ENCODE results near the gene P3H2.
A peak's percentile ranks its signal among the peaks of the same experiment; 100 is the strongest.

The P3H2 gene

GRCh38 chr3:190063490-190063889, 57.2 kb downstream of the P3H2 start:
- Mint-ChIP-seq H3K4me1 (peaks cover 38% of the 10 kb centered on the region), H3K9me3 (no peaks in the 10 kb centered on the region), H3K36me3 (ENCODE audit: low read depth) (peaks cover 15% of the 10 kb centered on the region), H3K4me3 (no peak overlapping the region), H3K27ac (peak overlapping the region; percentile 83 to 94 (median 91)), H3K27me3 (ENCODE audit: low read depth) (no peaks in the 10 kb centered on the region)
- TF ChIP-seq, protein P1, sequence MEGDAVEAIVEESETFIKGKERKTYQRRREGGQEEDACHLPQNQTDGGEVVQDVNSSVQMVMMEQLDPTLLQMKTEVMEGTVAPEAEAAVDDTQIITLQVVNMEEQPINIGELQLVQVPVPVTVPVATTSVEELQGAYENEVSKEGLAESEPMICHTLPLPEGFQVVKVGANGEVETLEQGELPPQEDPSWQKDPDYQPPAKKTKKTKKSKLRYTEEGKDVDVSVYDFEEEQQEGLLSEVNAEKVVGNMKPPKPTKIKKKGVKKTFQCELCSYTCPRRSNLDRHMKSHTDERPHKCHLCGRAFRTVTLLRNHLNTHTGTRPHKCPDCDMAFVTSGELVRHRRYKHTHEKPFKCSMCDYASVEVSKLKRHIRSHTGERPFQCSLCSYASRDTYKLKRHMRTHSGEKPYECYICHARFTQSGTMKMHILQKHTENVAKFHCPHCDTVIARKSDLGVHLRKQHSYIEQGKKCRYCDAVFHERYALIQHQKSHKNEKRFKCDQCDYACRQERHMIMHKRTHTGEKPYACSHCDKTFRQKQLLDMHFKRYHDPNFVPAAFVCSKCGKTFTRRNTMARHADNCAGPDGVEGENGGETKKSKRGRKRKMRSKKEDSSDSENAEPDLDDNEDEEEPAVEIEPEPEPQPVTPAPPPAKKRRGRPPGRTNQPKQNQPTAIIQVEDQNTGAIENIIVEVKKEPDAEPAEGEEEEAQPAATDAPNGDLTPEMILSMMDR (IDR thresholded peaks at IDR 0.05; ENCODE audit: unreplicated experiment in 3 of 3) = no peak

DNA sequence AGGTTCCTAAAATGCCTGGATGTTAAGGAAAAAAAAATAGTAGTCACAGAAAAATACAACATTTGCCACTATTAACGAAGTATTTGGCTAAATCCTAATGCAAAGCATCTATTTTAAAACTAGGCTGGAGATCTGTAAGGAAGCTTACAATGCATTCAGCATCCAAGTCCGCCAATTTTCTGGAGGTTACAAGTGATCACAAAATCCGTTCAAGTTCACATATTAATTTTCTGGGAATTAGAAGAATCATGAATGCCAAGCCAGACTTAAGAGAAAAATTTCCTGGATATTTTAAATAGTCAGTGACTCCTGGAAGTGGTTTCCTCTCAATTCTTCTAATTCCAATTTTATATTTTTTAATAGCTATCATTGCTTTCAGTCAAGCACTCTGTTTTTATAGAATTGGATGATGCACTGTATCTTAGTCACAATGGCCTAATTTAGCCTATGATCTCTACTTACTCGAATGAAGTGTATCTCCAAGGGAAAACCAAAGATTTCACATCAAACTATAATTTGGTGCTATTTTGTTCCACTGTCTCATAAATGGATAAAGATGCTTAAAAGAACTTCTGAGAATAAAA, 60.4 kb downstream of the P3H2 start:
- peaks cover 68% of the 10 kb centered on the region for H3K4me1 Mint-ChIP-seq
- H3K27ac Mint-ChIP-seq = peak overlapping the region; percentile 93
- no peaks in the 10 kb centered on the region for H3K27me3 Mint-ChIP-seq (ENCODE audit: low read depth)
- peaks cover 7% of the 10 kb centered on the region for H3K36me3 Mint-ChIP-seq (ENCODE audit: low read depth)
- TF ChIP-seq, protein P1 (IDR thresholded peaks at IDR 0.05; ENCODE audit: unreplicated experiment in 3 of 3) = no peak
- H3K4me3 Mint-ChIP-seq = no peak overlapping the region
- H3K9me3 Mint-ChIP-seq = no peaks in the 10 kb centered on the region

- Mint-ChIP-seq H3K4me3 (peak overlapping the region in 1 of 3 experiments; percentile 39), H3K27me3 (ENCODE audit: low read depth) (no peaks in the 10 kb centered on the region), H3K4me1 (peaks cover 74% of the 10 kb centered on the region), H3K36me3 (ENCODE audit: low read depth) (peaks cover 8% of the 10 kb centered on the region), H3K9me3 (no peaks in the 10 kb centered on the region), H3K27ac (peak overlapping the region; percentile 93)
- TF ChIP-seq, protein P1 (IDR thresholded peaks at IDR 0.05; ENCODE audit: unreplicated experiment in 3 of 3) = no peak
These were observed 61.5 kb downstream of the P3H2 start for GRCh38 chr3:190059242-190059590.

DNA sequence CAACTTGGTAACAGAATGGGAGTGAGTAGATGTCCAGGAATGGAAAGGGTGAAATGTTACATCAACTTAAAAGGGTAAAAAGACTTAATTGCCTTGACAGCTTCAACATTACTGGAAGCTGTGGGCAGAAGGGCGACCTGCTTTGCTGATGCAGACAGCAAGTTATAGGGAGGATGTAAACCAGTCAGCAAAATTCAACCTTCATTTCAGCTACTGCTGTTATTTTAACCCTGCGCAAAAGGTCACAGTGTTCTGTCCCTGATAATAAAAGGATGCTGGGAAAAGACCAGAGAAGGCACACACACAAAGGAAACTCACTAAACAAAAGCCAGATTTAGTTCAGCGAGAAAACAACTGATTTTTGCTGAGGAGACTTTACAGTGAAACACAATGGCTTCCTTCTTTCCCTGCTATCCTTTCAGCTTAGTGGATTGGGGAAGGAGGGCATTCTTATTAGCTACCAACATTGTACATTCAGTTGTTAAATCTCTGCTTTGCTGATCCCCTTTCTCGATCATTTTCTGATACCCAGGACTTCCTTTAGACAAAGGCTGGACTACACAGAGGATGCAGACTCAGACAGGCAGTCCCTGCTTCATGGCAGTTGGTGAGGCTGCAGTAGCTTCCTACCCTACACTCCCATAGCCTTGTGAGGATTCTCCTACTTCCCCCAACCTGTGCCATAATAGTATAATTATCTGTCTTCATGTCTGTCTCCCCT, 62.0 kb downstream of the P3H2 start:
- H3K9me3 Mint-ChIP-seq = no peaks in the 10 kb centered on the region
- TF ChIP-seq, protein P1 (IDR thresholded peaks at IDR 0.05; ENCODE audit: unreplicated experiment in 3 of 3) = no peak
- H3K27me3 Mint-ChIP-seq (ENCODE audit: low read depth) = no peaks in the 10 kb centered on the region
- H3K4me1 Mint-ChIP-seq = peaks cover 77% of the 10 kb centered on the region
- peaks cover 10% of the 10 kb centered on the region for H3K36me3 Mint-ChIP-seq (ENCODE audit: low read depth)
- H3K27ac Mint-ChIP-seq = peak overlapping the region; percentile 93
- H3K4me3 Mint-ChIP-seq = peak overlapping the region; percentile 3 to 39 (median 20)

DNA sequence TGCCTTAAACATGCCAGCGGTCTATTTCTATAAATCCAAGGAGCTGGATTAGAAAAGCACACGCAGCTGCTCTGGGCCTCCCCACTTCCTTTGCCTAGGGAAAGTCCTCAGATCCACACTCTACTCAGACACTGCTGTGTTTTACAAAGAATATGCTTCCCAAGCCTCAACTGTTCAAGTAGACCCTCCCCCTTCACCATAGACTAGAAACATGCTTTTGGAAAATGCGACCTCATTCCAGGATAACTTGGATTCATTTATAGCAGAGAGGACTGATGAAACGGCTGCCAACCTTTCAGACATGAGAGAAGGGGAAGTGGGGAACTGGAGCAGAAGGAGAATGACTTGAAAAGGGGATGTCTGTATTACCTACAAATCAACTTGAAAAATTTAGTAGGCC, 64.0 kb downstream of the P3H2 start:
- Mint-ChIP-seq H3K27me3 (ENCODE audit: low read depth) (no peaks in the 10 kb centered on the region), H3K4me3 (peak overlapping the region in 1 of 3 experiments; percentile 1), H3K36me3 (ENCODE audit: low read depth) (peaks cover 10% of the 10 kb centered on the region), H3K27ac (peak overlapping the region; percentile 93), H3K4me1 (peaks cover 82% of the 10 kb centered on the region), H3K9me3 (no peaks in the 10 kb centered on the region)
- TF ChIP-seq, protein P1 (IDR thresholded peaks at IDR 0.05; ENCODE audit: unreplicated experiment in 3 of 3) = no peak

DNA sequence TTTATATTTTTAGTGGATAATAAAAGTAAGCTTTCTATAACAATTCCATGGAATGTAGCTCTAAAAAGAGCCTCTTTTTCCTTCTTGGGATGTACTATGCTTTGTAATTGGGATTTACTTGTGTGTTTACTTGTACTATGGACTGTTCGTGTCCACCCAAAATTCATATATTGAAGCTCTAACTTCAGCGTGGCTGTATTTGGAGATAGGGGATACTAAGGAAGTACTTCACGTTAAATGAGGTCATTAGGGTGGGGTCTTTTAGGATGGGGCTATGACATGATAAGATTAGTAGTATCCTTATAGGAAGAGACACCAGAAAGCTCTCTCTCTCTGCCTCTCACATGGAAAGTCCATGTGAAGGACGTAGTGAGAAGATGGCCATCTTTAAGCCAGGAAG, 64.9 kb downstream of the P3H2 start:
- Mint-ChIP-seq H3K4me1 (peaks cover 86% of the 10 kb centered on the region), H3K4me3 (no peak overlapping the region), H3K27ac (peak overlapping the region; percentile 88 to 93 (median 93)), H3K27me3 (ENCODE audit: low read depth) (no peaks in the 10 kb centered on the region), H3K9me3 (no peaks in the 10 kb centered on the region), H3K36me3 (ENCODE audit: low read depth) (peaks cover 10% of the 10 kb centered on the region)
- TF ChIP-seq, protein P1 (IDR thresholded peaks at IDR 0.05; ENCODE audit: unreplicated experiment in 3 of 3) = no peak
